HCT116 (cell line): Measurements from ENCODE around the gene MAPKAPK3. TPM values are rescaled to one million over a fixed set of nuclear protein-coding genes. Genes with fewer than 3 reads are reported as not detected.

Source experiments
- ATAC-seq: fragments of 200-7000 bp; cut with Tn5 transposase; 2 replicates; pipeline ENCODE4 v1.9.1; 2020; ENCODE audit warnings: mild to moderate bottlenecking, moderate library complexity
- BruUV-seq: library from RNA; stranded (reverse); fragments of 400-500 nt; replicated peaks from 2 replicates; lab custom pipeline; 2021; lab: Mats Ljungman, UMichigan
- CTCF ChIA-PET: fragments of 300-600 bp; sonication (Branson Sonifier 250); formaldehyde crosslinking; loops from one replicate; lab custom pipeline; 2021; ENCODE audit warnings: antibody characterized with exemption; lab: Charles Lee
- POLR2A ChIA-PET: fragments of 300-600, 350-600 bp; sonication (Branson Sonifier 250); formaldehyde crosslinking; loops from one replicate; lab custom pipeline; 2021; ENCODE audit warnings: antibody characterized with exemption; lab: Charles Lee
- RAD21 ChIA-PET, 2 experiments: fragments of 300-600 bp; sonication (Branson Sonifier 250); formaldehyde crosslinking; loops; one replicate each; lab custom pipeline; 2023; ENCODE audit warnings: low total read pairs in 2 of 2; ENCODE audit not compliant: uncharacterized antibody in 2 of 2, unreplicated experiment in 2 of 2, low non-redundant PET in 1 of 2; lab: Charles Lee
- DNase-seq: peaks from one replicate; pipeline ENCODE4 v3.0.0-alpha.2; 2010; ENCODE audit warnings: low read depth, low spot score
- H2AFZ ChIP-seq: fragments of 200-600 bp; shearing (Covaris generic), sonication (generic); 2 replicates; pipeline ENCODE4 v1.6.1; 2017; ENCODE audit warnings: low read depth, mixed run types, mixed read lengths, antibody characterized with exemption, low read length; ENCODE audit not compliant: poor library complexity, severe bottlenecking
- H3K27ac ChIP-seq: 2 replicates; pipeline ENCODE4 v1.5.1; 2012; ENCODE audit warnings: low read depth, low read length
- H3K27me3 ChIP-seq: fragments of 200-600 bp; sonication (generic); 2 replicates; pipeline ENCODE4 v1.6.1; 2016; ENCODE audit warnings: mixed run types, low read length, mixed read lengths; ENCODE audit not compliant: insufficient read depth
- H3K36me3 ChIP-seq, 2 experiments: fragments of 200-500 bp in 1 of 2; fragments of 200-600 bp in 1 of 2; sonication (Bioruptor generic) in 1 of 2; sonication (generic) in 1 of 2; 2 replicates each; pipeline versions ENCODE4 v1.5.1 to v1.6.1; 2014 to 2016; ENCODE audit warnings: low read length in 2 of 2, inconsistent platforms in 1 of 2, mixed read lengths in 1 of 2, mixed run types in 1 of 2; ENCODE audit not compliant: insufficient read depth in 2 of 2, control insufficient read depth in 1 of 2
- H3K4me1 ChIP-seq, 2 experiments: fragments of 200-600 bp in 1 of 2; sonication (generic) in 1 of 2; 2 replicates each; pipeline versions ENCODE4 v1.5.1 to v1.6.1; 2012 to 2017; ENCODE audit warnings: low read length in 2 of 2, inconsistent platforms in 1 of 2, mild to moderate bottlenecking in 1 of 2, mixed read lengths in 1 of 2, mixed run types in 1 of 2, moderate library complexity in 1 of 2; ENCODE audit not compliant: insufficient read depth in 2 of 2, control insufficient read depth in 1 of 2
- H3K4me2 ChIP-seq: fragments of 200-600 bp; sonication (generic); 2 replicates; pipeline ENCODE4 v1.6.1; 2017; ENCODE audit warnings: mixed run types, low read length, mixed read lengths
- H3K4me3 ChIP-seq, 2 experiments: fragments of 200-600 bp in 1 of 2; sonication (generic) in 1 of 2; replicated peaks in 1 of 2; 2 replicates each; pipeline ENCODE4 v1.5.1; 2011 to 2016; ENCODE audit warnings: low read length in 2 of 2, control low read depth in 1 of 2, low read depth in 1 of 2, mild to moderate bottlenecking in 1 of 2, mixed read lengths in 1 of 2, mixed run types in 1 of 2
- H3K79me2 ChIP-seq: fragments of 200-600 bp; sonication (generic); 2 replicates; pipeline ENCODE4 v1.6.1; 2017; ENCODE audit warnings: mild to moderate bottlenecking, mixed run types, low read length, moderate library complexity, mixed read lengths; ENCODE audit not compliant: insufficient read depth
- H3K9ac ChIP-seq: fragments of 200-600 bp; sonication (generic); 2 replicates; pipeline ENCODE4 v1.6.1; 2016; ENCODE audit warnings: low read length, mixed read lengths
- H3K9me2 ChIP-seq: fragments of 200-600 bp; sonication (generic), shearing (Covaris generic); 2 replicates; pipeline ENCODE4 v1.6.1; 2017; ENCODE audit warnings: mixed run types, mild to moderate bottlenecking, moderate library complexity; ENCODE audit not compliant: insufficient read depth
- H3K9me3 ChIP-seq, 2 experiments: fragments of 200-500 bp in 1 of 2; fragments of 200-600 bp in 1 of 2; sonication (Bioruptor generic) in 1 of 2; sonication (generic) in 1 of 2; 2 replicates each; pipeline ENCODE4 v1.6.1; 2014 to 2017; ENCODE audit warnings: low read length in 2 of 2, mixed read lengths in 2 of 2, inconsistent platforms in 1 of 2, low read depth in 1 of 2, mild to moderate bottlenecking in 1 of 2, mixed run types in 1 of 2, moderate library complexity in 1 of 2; ENCODE audit not compliant: control insufficient read depth in 1 of 2, insufficient read depth in 1 of 2
- H4K20me1 ChIP-seq: fragments of 200-600 bp; sonication (generic), shearing (Covaris generic); 2 replicates; pipeline ENCODE4 v1.6.1; 2017; ENCODE audit warnings: mixed run types, mild to moderate bottlenecking, moderate library complexity; ENCODE audit not compliant: insufficient read depth
- ATF3 ChIP-seq: IDR thresholded peaks from 2 replicates; pipeline ENCODE4 v1.6.1; 2012
- CTCF ChIP-seq, 3 experiments: fragments of 200-600 bp in 1 of 3; sonication (generic) in 1 of 3; IDR thresholded peaks in 2 of 3; conservative IDR thresholded peaks in 1 of 3; 2 replicates each; pipeline ENCODE4 v1.5.1; 2012 to 2017; ENCODE audit warnings: low read depth in 2 of 3, low read length in 2 of 3, antibody characterized with exemption in 1 of 3, borderline replicate concordance in 1 of 3, control low read depth in 1 of 3, mild to moderate bottlenecking in 1 of 3, mixed read lengths in 1 of 3, mixed run types in 1 of 3, moderate library complexity in 1 of 3; ENCODE audit not compliant: insufficient read depth in 1 of 3
- FOSL1 ChIP-seq: IDR thresholded peaks from 2 replicates; pipeline ENCODE4 v1.6.1; 2012; ENCODE audit warnings: low read depth
- JUND ChIP-seq: IDR thresholded peaks from 2 replicates; pipeline ENCODE4 v1.6.1; 2012
- POLR2AphosphoS5 ChIP-seq: IDR thresholded peaks from 2 replicates; pipeline ENCODE4 v1.6.1; 2011; ENCODE audit warnings: mild to moderate bottlenecking, low read depth, low read length, moderate library complexity
- REST ChIP-seq: IDR thresholded peaks from 2 replicates; pipeline ENCODE4 v1.6.1; 2012; ENCODE audit warnings: low read depth
- SP1 ChIP-seq: IDR thresholded peaks from 2 replicates; pipeline ENCODE4 v1.6.1; 2012; ENCODE audit warnings: low read depth
- SRF ChIP-seq: IDR thresholded peaks from 2 replicates; pipeline ENCODE4 v1.6.1; 2012; ENCODE audit warnings: low read depth
- YY1 ChIP-seq: IDR thresholded peaks from 2 replicates; pipeline ENCODE4 v1.6.1; 2011; ENCODE audit warnings: low read length, low read depth, moderate library complexity, mild to moderate bottlenecking; ENCODE audit not compliant: insufficient replicate concordance; ENCODE audit errors: extremely low read depth
- intact Hi-C: fragments of 100-400 bp; cut with micrococcal nuclease; formaldehyde crosslinking; loops from 2 replicates; pipeline ENCODE4 v1.10.0; 2022
- total RNA-seq: library from RNA; stranded (reverse); gene quantifications from one replicate; pipeline ENCODE4 v1.2.1, GENCODE V29; 2021; ENCODE audit not compliant: unreplicated experiment

The MAPKAPK3 gene
- total RNA-seq, 1 experiment from 2014 or later = 87.3 TPM

- H3K9ac ChIP-seq = peak overlapping the region; percentile 70
These were observed 6.6 kb upstream of the MAPKAPK3 start for GRCh38 chr3:50610181-50610971.

GRCh38 chr3:50610992-50611463, 5.9 kb upstream of the MAPKAPK3 start:
- peak overlapping the region; percentile 54 to 64 for H3K4me3 ChIP-seq
- H3K27me3 ChIP-seq = no peaks in the 10 kb centered on the region
- intact Hi-C loops = loop anchor here (5.0 kb wide), 1 partner anchor 264 kb away; the partner anchor contains the start of gene ZMYND10
- DNase-seq (no peak), ATAC-seq (no peak)
- no peak overlapping the region for H2AFZ ChIP-seq
- ChIA-PET CTCF (interaction anchor here (1.0 to 1.8 kb wide), 13 partner anchors 9 to 351 kb away, joined by 3 to 31 read pairs (median 5); partner anchors contain the start of genes C3orf18 and HEMK1), RAD21 (interaction anchor here in 1 of 2 experiments (1.2 to 1.3 kb wide), 2 partner anchors 10 to 39 kb away, joined by 5 to 7 read pairs; no protein-coding TSS in a partner anchor), POLR2A (no interaction called here)
- no peaks in the 10 kb centered on the region for H3K9me2 ChIP-seq
- H3K4me1 ChIP-seq = peaks cover 9 to 31% of the 10 kb centered on the region in 2 experiments; a peak in 3 of 4 replicates
- TF ChIP-seq CTCF (IDR thresholded peaks at IDR 0.05 in 2 of 3, conservative IDR thresholded peaks at IDR 0.05 in 1 of 3; ENCODE audit: borderline replicate concordance in 1 of 3, insufficient read depth in 1 of 3, low read depth in 2 of 3, low read length in 2 of 3) = no peak
- no peak for TF ChIP-seq FOSL1
- no peak for TF ChIP-seq REST
- no peak for TF ChIP-seq YY1
- TF ChIP-seq POLR2AphosphoS5 = no peak
- no peak for TF ChIP-seq JUND
- no peak for TF ChIP-seq ATF3
- TF ChIP-seq SRF = no peak
- H3K9ac ChIP-seq = peak overlapping the region; percentile 70
- H3K79me2 ChIP-seq = no peaks in the 10 kb centered on the region; the same call in 1 of the 2 replicates
- peak overlapping the region; percentile 93 for H3K4me2 ChIP-seq
- H3K9me3 ChIP-seq = no peaks in the 10 kb centered on the region
- no peaks in the 10 kb centered on the region for H4K20me1 ChIP-seq
- BruUV-seq = TSS peak; percentile 55
- 0 out of 4 replicates have a peak, but pooled peaks cover 0 to 5% of the 10 kb centered on the region in 2 experiments for H3K36me3 ChIP-seq
- H3K27ac ChIP-seq = peak overlapping the region; percentile 62; the same call in 1 of the 2 replicates

More at GRCh38 chr3:50610181-50610971, 6.6 kb upstream of the MAPKAPK3 start:
- peaks cover 9 to 26% of the 10 kb centered on the region in 2 experiments; a peak in 3 of 4 replicates for H3K4me1 ChIP-seq
- H3K27ac ChIP-seq = no peak overlapping the region
- TF ChIP-seq SP1 = no peak
- TF ChIP-seq, all 23 proteins: peak for 0
- H4K20me1 ChIP-seq = no peaks in the 10 kb centered on the region
- no peaks in the 10 kb centered on the region for H3K27me3 ChIP-seq
- ChIA-PET POLR2A (no interaction called here), RAD21 (interaction anchor here in 1 of 2 experiments (0.6 kb wide), 1 partner anchor 9 kb away, joined by 3 read pairs; no protein-coding TSS in a partner anchor), CTCF (interaction anchor here (1.6 to 1.8 kb wide), 2 partner anchors 9 to 41 kb away, joined by 4 to 8 read pairs; partner anchors contain the start of gene HEMK1)
- no peaks in the 10 kb centered on the region for H3K9me2 ChIP-seq
- H3K4me3 ChIP-seq = peak overlapping the region; percentile 54 to 64
- no peak overlapping the region for H2AFZ ChIP-seq
- H3K79me2 ChIP-seq = no peaks in the 10 kb centered on the region; the same call in 1 of the 2 replicates
- ATAC-seq = no peak
- intact Hi-C loops = loop anchor here (5.0 kb wide), 1 partner anchor 263 kb away; the partner anchor contains the start of gene ZMYND10
- H3K4me2 ChIP-seq = peak overlapping the region; percentile 93
- BruUV-seq = no TSS peak
- H3K36me3 ChIP-seq = 0 out of 4 replicates have a peak, but pooled peaks cover 0 to 5% of the 10 kb centered on the region in 2 experiments
- H3K9me3 ChIP-seq = no peaks in the 10 kb centered on the region
- DNase-seq = no peak
